HG03565 (cell line): Measurements from ENCODE around the gene NPPA.
"Not testable (repeated sequence)": the region's sequence is repeated elsewhere in the genome, so short reads cannot be mapped to it uniquely, and the experiment has no call there.

Source experiments
- ATAC-seq: cut with Tn5 transposase; IDR thresholded peaks from one replicate; pipeline ENCODE4 v1.9.1; 2021; ENCODE audit warnings: mild to moderate bottlenecking, moderate library complexity; ENCODE audit not compliant: unreplicated experiment

Gene NPPA

GRCh38 chr1:11847667-11848372 is at the start of gene NPPA:
Gene NPPA, minus strand, starts transcription at chr1:11847783. Its CDS starts 99 bp downstream, at chr1:11847684.
- no peak for ATAC-seq

- not testable (repeated sequence) for ATAC-seq
Measured at GRCh38 chr1:11894501-11894900, 46.9 kb upstream of the NPPA start.

GRCh38 chr1:11893907-11894251 is 46.3 kb upstream of the NPPA start:
- ATAC-seq, result no peak

GRCh38 chr1:11891433-11892186 is 44.0 kb upstream of the NPPA start:
- no peak for ATAC-seq

- no peak for ATAC-seq
Measured at GRCh38 chr1:11888877-11889208, 41.3 kb upstream of the NPPA start.

- ATAC-seq, result no peak
Measured at GRCh38 chr1:11888206-11888876, 40.8 kb upstream of the NPPA start.

GRCh38 chr1:11887666-11888007 is 40.1 kb upstream of the NPPA start:
- no peak for ATAC-seq

GRCh38 chr1:11886986-11887665 is 39.5 kb upstream of the NPPA start:
- no peak for ATAC-seq

- no peak for ATAC-seq
Measured at GRCh38 chr1:11885916-11886315, 38.3 kb upstream of the NPPA start.

GRCh38 chr1:11882814-11883538 is 35.4 kb upstream of the NPPA start:
- no peak for ATAC-seq

- ATAC-seq, result no peak
Measured at GRCh38 chr1:11881749-11882441, 34.3 kb upstream of the NPPA start.

- no peak for ATAC-seq
Measured at GRCh38 chr1:11880911-11881748, 33.5 kb upstream of the NPPA start.

GRCh38 chr1:11880181-11880575 is 32.6 kb upstream of the NPPA start:
- no peak for ATAC-seq

GRCh38 chr1:11879311-11880180 is 32.0 kb upstream of the NPPA start:
- ATAC-seq, result no peak

- ATAC-seq, result no peak
Measured at GRCh38 chr1:11878891-11879190, 31.3 kb upstream of the NPPA start.

- ATAC-seq, result no peak
Measured at GRCh38 chr1:11878081-11878890, 30.7 kb upstream of the NPPA start.

- no peak for ATAC-seq
Measured at GRCh38 chr1:11877074-11877473, 29.5 kb upstream of the NPPA start.

GRCh38 chr1:11875094-11875493 is 27.5 kb upstream of the NPPA start:
- no peak for ATAC-seq
